GM18519 (cell line): ENCODE measurements around the gene FANK1.
"Not testable (repeated sequence)": the region's sequence is repeated elsewhere in the genome, so short reads cannot be mapped to it uniquely, and the experiment has no call there.

Source experiments
- ATAC-seq: cut with Tn5 transposase; IDR thresholded peaks from one replicate; pipeline ENCODE4 v1.9.1; 2021; ENCODE audit warnings: mild to moderate bottlenecking, moderate library complexity; ENCODE audit not compliant: unreplicated experiment, low FRiP score

Gene FANK1

DNA sequence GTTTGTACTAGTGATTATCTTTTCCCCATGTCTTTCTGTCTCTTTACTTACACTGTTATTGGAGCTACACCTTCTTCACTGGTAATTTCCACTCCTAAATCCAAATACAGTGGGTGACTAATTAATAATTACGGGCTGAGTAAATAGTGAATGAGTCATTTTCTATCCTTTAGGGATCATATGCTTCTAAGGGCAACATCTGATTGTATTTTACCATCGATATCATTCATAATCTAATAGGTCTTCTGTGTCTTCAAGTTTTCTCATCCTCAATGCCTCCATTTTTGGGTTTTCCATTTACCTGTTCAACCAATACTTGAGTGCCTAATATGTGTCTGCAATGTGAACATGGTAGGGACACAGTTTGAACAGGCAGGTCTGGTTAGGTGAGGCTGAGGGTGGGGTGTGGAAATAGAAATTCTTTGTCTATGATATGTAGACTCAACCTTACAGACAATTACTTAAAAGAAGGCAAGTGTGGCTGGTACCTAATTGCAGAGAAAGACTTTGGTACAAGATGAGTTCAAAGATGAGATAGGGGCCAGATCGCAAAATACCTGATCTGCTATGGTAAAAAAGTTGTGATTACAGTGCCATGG is 9.4 kb upstream of the FANK1 start:
- no peak for ATAC-seq

DNA sequence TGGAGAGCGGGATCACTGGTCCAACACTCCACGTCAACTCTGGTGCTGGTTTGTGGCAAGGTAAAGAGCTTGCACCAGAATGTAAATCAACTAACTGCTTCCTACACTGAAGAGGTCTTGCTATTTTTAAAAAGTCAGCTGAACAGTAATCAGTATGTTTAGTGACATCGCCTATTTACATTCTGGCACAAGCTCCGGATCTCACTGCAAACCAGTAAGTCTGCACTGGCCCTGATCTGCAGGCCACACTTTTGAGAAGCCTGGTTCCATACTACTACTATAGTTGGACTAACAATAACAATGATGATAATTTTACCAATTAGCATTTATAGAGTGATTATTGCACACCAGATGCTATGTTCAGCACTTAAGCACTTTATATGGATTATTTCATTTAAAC is 6.9 kb upstream of the FANK1 start:
- not testable (repeated sequence) for ATAC-seq

DNA sequence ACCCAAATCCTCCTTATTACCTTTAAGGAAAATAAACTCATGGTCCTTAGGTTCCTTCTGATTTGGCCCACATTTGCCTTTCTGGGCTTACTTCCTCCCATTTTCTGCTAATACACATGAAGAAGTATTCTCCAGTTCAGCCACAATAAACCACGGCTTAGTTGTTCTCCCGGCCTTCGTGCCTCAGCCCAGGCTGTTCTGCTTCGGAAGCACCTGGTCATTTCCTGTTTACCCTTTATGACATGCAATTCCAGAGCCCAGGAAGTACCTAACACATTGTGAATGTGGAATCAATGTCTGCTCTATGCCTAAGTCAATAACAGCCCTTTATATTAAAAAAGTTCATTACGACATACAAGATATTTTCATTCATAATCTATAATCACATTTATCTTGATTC is 4.0 kb upstream of the FANK1 start:
- not testable (repeated sequence) for ATAC-seq

DNA sequence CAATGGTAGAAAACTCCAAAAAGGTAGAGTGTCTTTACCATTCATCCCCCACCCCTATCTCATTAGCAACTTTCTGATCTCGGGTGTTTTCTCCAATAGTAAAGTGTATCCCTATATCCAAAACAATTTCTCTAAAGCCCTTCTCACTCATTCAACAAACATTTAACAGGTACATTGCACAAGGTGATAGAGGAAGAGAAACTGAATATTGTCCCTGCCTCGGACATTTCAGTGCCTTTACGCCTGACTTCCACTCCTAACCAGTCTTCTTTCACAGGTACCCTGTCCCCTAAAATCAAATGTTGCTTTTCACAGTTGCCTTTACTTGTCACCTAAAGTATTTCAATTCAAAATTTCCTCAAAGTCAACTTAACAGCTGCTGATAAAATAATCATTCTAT is 2.2 kb upstream of the FANK1 start:
- not testable (repeated sequence) for ATAC-seq

DNA sequence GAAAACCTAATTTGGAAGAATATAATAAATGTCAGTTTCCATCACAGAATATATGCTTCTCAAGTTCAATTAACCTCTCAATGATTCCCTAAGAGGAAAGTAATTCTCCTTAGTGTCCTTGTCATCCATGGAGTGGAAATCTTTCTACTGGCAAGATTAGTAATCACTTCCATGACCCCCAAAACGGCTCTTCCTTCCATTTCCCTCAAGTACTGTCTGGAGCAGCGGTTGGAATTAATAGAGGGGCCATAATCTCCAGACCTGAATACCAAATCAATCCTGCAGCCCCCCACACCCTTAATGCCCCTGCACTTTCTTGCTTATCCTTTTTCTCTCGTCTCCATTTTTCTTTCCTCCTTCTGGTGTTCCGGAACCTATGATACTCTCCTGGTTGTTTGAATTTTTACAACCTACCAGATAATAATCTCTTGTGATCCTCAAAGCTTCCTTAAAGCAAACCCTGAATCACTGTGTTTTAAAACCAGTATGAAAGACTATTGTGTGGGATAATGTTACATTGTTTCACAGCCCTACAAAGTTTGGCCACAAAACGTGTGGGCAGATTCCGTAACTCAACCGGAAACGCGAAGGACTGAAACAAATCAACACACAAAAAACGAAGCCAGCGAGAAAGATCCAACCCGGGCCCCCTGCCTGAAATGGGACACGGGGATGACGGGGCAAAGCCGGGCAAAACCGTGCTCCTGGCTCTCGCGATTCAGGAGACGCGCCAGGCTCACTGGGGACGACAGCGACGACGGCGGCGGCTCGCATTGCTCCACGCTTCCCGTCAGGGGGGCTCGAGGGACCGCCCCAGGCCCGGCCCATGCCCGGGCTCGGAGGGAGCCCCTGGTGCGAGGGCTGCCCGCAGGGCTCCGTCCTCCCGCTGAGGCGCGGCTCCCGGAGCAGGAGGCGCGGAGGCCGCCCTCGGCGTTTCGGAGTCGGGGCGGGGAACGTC is 955 bp upstream of the FANK1 start:
- ATAC-seq = peak; percentile 32

DNA sequence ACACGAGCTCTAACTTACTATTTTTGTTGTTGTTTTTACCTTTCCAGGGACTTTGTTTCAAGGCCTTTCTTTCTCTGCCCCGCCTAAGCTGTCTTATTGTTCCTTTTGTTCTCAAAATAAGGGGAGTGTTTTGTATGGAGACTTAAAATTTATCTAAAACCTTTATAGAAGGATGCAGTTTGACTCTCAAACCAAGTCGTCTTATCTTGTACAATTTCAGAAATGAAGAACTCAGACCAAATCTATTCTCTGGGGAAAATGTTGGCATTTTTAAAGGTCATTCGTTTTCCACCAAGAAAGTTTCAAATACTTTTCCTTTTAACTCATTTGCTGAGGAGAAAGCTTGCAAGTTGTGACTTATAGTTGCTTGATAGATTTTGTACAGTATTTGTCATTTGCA is 953 bp downstream of the FANK1 start:
- ATAC-seq = not testable (repeated sequence)

DNA sequence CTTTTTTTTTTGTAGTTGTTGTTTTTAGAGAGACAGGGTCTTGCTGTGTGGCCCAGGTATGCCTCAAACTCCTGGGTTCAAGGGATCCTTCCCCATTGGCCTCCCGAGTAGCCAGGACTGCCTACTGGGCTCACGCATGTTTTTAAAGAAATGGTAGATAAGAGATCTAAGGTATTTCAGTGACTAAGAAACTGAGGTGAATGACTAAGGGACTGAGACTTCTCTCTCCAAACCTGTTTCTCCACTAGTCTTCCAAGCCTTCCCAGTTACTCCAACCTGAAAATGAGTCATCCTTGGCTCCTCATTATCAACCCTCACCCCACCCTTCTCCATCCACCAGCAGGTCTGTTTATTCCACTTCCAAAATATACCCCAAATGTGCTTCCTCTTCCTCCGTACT is 4.6 kb downstream of the FANK1 start:
- ATAC-seq = not testable (repeated sequence)

DNA sequence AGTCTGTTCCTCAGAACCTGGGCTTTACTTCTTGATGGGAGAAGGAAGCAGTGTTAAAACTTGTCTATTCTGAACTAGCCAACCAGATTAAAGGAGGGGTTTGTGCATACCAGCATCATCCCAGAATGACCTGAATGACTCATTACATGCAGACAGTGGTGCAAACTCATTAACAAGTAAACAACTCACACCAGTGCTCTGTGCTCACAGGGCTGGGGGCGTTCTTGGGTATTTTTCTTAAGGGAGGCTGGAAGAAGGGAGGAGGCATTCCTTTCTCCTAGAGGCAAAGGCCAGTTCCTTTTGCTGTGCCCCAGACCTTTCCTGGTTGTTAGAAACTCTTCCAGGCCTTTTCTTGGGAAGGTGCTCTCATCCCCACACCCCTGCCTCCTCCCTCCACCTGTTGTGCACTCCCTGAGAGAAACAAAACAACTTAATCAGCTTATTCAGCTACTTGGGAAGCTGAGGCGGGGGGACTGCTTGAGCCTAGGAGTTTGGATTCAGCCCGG is 6.8 kb downstream of the FANK1 start:
- ATAC-seq = not testable (repeated sequence)

DNA sequence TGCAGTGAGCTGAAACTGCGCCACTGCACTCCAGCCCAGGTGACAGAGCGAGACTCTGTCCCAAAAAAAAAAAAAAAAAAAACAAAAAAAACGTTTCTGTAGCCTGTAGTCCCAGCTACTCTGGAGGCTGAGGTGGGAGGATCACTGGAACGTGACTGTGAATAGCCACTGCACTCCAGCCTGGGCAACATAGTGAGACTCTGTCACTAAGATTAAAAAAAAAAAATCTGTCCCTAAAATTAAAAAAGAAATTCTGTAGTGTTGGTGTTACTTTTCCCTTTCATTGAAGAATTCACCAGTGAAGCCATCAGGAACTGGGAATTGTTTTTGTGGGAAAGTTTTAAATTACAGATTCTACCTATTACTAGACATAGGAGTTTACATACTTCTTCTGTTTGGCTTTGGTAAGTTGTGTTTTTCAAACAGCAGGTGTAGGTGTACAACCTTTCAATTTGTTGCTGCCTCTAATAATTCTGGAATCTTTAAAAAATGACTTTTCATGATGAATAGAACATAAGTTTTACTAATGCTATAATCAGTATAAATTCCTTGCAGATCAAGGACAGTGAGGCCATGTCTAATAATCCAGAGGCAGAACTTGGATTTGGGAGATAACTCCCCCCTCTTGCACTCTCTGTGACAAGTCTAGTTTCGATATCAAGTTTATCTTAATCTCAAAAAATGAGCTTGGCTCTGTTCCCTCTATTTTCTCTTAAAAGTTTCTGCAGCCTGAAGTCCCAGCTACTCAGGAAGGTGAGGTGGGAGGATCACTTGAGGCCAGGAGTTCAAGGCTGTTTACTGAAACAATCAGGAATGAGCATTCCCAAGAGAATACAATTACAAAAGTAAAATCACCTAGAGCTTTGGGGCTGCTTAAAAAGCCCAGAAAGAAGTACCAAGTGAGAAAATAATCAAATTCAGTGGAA is 9.0 kb downstream of the FANK1 start:
- ATAC-seq = not testable (repeated sequence)

DNA sequence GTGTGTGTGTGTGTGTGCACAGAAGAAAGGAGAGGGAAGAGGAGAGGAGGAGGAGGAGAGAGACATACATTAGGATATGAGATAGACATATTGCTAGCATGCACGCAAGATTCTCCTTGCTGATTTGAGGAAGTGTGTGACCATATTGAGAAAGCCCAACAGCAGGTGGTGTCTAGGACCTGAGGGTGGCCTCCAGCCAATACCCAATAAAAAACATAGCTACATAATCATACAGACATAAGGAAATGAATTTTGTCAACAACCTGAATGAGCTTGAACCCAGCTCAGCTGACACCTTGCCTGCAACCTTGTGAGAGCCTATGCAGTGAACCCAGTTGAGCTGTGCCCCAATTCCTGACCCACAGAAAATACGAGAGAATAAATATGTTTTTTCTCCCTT is 11.2 kb downstream of the FANK1 start:
- not testable (repeated sequence) for ATAC-seq

DNA sequence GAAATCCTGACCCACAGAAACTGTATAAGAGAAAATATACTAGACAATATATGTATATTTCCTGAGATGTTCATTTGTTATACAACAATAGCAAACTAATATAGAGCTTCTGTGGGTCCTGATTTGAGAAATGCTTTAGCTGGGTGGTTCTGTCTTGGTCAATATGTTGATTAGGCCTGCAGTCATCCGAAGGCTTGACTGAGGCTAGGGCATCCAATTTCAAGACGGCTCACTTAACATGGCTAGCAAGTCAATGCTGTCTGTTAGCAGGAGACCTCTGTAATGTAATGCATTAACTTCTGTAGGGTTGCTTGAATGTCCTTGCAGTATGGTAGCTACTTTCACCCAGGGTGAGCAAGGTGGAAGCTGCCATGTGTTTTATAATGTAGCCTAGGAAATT is 12.4 kb downstream of the FANK1 start:
- ATAC-seq = not testable (repeated sequence)

DNA sequence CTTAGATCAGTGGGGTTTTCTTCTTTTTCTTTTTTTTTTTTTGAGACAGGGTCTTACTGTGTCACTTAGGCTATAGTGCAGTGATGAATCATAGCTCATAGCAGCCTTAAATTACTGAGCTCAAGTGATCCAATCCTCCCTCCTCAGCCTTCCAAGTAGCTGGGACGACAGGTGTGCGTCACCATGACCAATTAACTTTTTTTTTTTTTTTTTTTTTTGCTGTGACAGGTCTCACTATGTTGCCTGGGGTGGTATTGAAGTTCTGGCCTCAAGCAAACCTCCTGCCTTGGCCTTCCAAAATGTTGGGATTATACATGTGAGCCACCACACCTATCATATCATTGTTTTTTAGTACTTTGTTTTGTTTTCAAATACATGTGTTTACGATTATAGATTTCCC is 13.1 kb downstream of the FANK1 start:
- ATAC-seq = not testable (repeated sequence)

DNA sequence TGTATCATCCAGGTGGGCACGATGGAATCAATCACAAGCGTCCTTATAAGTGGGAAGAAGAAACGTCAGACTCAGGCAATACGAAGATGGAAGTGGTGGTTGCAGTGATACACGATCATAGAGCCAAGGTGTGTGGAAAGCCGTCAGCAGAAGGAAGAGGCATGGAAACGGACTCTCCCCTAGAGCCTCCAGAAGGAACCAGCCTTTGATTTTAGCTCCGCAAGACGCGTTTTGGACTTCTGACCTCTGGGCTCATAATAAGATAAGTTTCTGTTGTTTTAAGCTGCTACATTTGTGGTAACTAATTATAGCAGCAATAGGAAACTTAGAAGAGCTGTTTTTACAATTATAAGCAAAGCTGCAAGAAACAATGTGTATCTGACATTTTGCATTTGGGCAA is 14.8 kb downstream of the FANK1 start:
- ATAC-seq = no peak

DNA sequence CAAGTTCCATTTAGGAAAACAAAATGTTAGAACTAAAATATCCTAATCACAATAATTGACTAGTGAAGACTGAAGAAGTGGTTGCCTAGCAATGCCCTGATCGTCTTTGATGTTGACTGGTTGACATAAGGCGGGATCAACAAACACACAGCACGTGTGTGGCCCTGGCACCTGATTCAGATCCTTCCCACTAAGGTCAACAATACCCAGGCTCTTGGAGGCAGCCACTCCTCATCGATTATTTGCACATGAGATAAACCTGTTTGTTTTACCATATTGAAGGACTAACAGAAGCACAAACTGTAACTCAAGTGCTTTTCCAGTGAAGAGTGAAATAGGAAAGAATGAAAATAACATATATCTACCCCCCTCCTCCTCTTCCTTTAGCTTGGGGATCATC is 15.6 kb downstream of the FANK1 start:
- ATAC-seq = no peak

DNA sequence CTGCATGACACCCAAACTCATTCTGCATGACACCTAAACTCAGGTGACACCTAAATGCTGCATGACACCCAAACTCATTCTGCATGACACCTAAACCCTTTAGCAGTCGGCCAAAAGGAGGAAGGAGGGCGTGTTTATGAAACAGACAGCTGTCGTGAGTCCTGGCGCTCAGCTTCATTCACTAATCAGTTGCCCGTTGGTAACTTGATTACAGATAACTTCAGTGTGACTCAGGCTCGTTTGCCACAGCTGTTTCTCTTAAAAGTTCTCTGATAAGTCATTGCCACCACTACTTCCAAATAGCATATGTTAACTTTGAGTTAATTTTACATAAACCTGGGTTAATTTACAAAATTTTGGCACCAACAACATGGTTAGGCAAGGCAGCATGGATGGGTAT is 16.9 kb downstream of the FANK1 start:
- ATAC-seq = not testable (repeated sequence)

DNA sequence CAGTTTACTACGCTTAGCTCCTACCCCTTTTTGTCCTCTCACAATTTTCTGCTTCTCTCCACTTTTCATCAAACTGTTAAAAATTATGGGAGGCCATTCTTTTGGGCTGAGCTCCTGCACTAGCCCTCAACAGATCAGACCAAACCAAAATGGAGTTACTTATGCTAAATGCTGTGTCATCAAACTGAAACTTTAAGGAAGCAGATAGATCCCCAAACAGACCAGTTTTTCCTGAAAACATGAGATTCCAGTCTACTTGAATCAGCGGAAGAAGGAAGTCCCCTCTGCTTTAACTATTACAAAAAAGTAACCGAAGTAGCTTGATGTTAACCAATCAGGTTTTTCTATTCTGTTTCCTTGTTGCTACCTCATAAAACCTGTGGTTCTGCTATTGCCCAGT is 20.6 kb downstream of the FANK1 start:
- ATAC-seq = no peak

DNA sequence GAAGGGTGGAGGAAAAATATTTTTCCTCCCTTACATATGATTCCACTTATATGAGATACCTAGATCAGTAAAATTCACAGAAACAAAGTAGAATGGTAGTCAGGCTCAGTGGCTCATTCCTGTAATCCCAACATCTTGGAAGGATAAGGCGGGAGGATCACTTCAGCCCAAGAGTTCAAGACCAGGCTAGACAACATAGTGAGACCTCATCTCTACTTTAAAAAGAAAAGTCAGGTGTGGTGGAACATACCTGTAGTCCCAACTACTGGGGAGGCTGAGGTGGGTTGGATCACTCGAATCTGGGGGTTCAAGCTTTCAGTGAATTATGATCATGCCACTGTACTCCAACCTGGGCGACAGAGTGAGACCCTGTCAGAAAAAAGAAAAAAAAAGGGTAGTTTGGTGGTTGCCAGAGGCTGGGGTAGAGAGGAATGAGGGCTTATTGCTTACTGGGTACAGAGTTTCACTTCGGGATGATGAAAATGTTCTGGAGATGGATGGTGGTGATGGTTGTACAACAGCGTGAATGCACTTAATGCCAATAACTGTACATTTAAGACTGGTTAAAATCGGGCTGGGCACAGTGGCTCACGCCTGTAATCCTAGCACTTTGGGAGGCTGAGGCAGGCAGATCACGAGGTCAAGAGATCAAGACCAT is 21.5 kb downstream of the FANK1 start:
- not testable (repeated sequence) for ATAC-seq

DNA sequence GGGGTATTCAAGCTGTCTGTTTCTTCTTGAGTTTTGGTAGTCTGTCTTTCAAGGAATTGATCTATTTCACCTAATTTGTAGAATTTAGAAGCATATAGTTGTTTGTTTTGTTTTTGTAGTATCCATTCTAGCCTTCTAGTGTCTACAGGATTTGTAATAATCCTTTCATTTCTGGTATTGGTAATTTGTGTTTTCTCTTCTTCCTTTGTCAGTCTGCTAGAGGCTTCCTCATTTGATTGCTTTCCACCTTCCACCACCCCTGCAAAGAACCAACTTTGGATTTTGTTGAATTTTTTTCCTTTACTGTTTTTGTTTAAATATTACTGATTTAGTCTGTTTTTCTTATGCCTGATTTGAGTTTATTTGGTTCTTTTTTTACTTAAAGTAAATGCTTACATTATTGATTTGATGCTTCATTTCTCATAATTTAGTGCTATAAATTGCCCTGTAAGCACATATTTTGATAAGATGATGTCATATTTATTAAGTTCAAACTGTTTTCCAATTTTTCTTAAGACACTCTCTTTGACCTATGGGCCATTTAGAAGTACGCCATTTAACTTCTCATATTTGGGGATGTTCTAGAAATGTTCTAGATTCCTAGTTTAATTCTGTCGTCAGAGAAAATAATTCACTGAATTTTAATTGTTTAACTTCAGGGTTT is 25.4 kb downstream of the FANK1 start:
- ATAC-seq = not testable (repeated sequence)

DNA sequence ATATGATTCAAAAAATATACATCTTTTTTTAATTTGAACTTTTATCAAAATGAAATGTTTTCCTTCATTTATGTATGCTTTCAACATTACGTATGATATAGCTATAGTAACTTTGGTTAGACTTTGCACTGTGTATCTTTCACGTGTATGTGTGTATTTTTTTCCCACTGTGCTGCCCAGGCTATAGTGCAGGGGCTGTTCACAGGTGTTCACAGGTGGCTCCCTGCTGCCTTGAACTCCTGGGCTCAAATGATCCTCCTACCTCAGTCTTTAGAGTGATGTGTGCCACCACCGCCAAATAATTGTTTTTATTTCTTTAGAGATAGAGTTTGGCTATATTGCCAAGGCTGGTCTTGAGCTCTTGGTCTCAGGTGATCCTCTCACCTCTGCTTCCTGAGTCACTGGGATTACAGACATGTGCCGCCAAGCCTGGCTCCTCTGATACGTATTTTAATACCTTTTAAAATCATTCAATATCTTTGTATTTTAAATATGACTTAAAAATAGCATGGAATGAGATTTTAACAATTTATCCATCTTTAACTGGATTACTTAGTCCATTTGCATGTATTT is 29.0 kb downstream of the FANK1 start:
- no peak for ATAC-seq
